K562 (cell line): Measurements from ENCODE around the gene LYPD5. TPM values are rescaled to one million over a fixed set of nuclear protein-coding genes. Genes with fewer than 3 reads are reported as not detected.

Experiments
- ATAC-seq: fragments of 200-7000 bp; cut with Tn5 transposase; 3 replicates; pipeline ENCODE4 v1.9.1; 2020; ENCODE audit warnings: moderate library complexity
- BruUV-seq: library from RNA; stranded (reverse); fragments of 400-500 nt; replicated peaks from 2 replicates; lab custom pipeline; 2021; lab: Mats Ljungman, UMichigan
- CTCF ChIA-PET: fragments of 300-600 bp; formaldehyde crosslinking; extraction: SDS; loops from one replicate; lab custom pipeline; 2021; ENCODE audit warnings: low intra/inter-chr PET ratio; lab: Yijun Ruan, JAX
- POLR2A ChIA-PET: fragments of 300-600, 350-650 bp; sonication (Branson Sonifier 250); formaldehyde crosslinking; extraction: SDS; loops from one replicate; lab custom pipeline; 2021; ENCODE audit warnings: antibody characterized with exemption, inconsistent platforms; lab: Yijun Ruan, JAX
- DNase-seq, 4 experiments: peaks; one replicate each; pipeline versions ENCODE4 v3.0.0 to v3.0.0-alpha.2; 2011 to 2018; ENCODE audit warnings: low spot score in 3 of 4, mixed read lengths in 3 of 4; ENCODE audit errors: extremely low read depth in 1 of 4
- FAIRE-seq: peaks from 2 replicates; lab custom pipeline; 2011; peaks lifted over from hg19 to GRCh38; lab: Jason Lieb, UNC
- H2AFZ ChIP-seq: 2 replicates; pipeline ENCODE4 v1.6.0; 2011; ENCODE audit warnings: low read depth, low read length, control low read depth, inconsistent platforms
- H3K27ac ChIP-seq: fragments of 200-600 bp; 3 replicates; pipeline ENCODE4 v1.8.0; 2011; ENCODE audit warnings: low read depth, mild to moderate bottlenecking, control low read depth, inconsistent platforms, low read length, moderate library complexity, mixed read lengths; ENCODE audit errors: extremely low read depth
- H3K27me3 ChIP-seq, 2 experiments: fragments of 300-600 bp in 1 of 2; 2 replicates in 1 of 2; 3 replicates in 1 of 2; pipeline versions ENCODE4 v1.6.0 to v1.8.0; 2011; ENCODE audit warnings: inconsistent platforms in 2 of 2, low read length in 2 of 2, mild to moderate bottlenecking in 1 of 2, mixed read lengths in 1 of 2, moderate library complexity in 1 of 2; ENCODE audit not compliant: control insufficient read depth in 2 of 2, insufficient read depth in 2 of 2
- H3K36me3 ChIP-seq: fragments of 300-600 bp; 3 replicates; pipeline ENCODE4 v1.8.0; 2011; ENCODE audit warnings: mild to moderate bottlenecking, low read length, inconsistent platforms; ENCODE audit not compliant: control insufficient read depth, insufficient read depth
- H3K4me1 ChIP-seq, 2 experiments: fragments of 200-600 bp in 1 of 2; replicated peaks in 1 of 2; 2 replicates in 1 of 2; 3 replicates in 1 of 2; pipeline versions ENCODE4 v1.5.1 to v1.8.0; 2011; ENCODE audit warnings: inconsistent platforms in 2 of 2, low read length in 2 of 2, mild to moderate bottlenecking in 1 of 2, mixed read lengths in 1 of 2, moderate library complexity in 1 of 2; ENCODE audit not compliant: control insufficient read depth in 2 of 2, insufficient read depth in 2 of 2
- H3K4me2 ChIP-seq: 2 replicates; pipeline ENCODE4 v1.6.1; 2011; ENCODE audit warnings: low read length, control low read depth, inconsistent platforms, mixed read lengths; ENCODE audit not compliant: insufficient read depth
- H3K4me3 ChIP-seq: fragments of 200-600 bp; sonication (generic), shearing (Covaris generic); 2 replicates; pipeline ENCODE4 v1.5.1; 2016; ENCODE audit warnings: control low read depth, inconsistent platforms
- H3K79me2 ChIP-seq: fragments of 200-600 bp; 3 replicates; pipeline ENCODE4 v1.8.0; 2011; ENCODE audit warnings: low read length, inconsistent platforms; ENCODE audit not compliant: control insufficient read depth, insufficient read depth
- H3K9ac ChIP-seq, 2 experiments: 2 replicates each; pipeline versions ENCODE4 v1.6.0 to v1.6.1; 2011; ENCODE audit warnings: low read depth in 2 of 2, low read length in 2 of 2, control low read depth in 1 of 2, inconsistent platforms in 1 of 2, mild to moderate bottlenecking in 1 of 2, mixed read lengths in 1 of 2; ENCODE audit not compliant: insufficient read depth in 1 of 2
- H3K9me1 ChIP-seq: one replicate; pipeline ENCODE4 v1.6.0; 2011; ENCODE audit warnings: inconsistent platforms, mild to moderate bottlenecking, low read length, moderate library complexity; ENCODE audit not compliant: control insufficient read depth, insufficient read depth
- H3K9me3 ChIP-seq: replicated peaks from 2 replicates; pipeline ENCODE4 v1.5.1; 2011; ENCODE audit warnings: low read depth, low read length, inconsistent platforms; ENCODE audit not compliant: control insufficient read depth, insufficient read depth
- H4K20me1 ChIP-seq: replicated peaks from 2 replicates; pipeline ENCODE4 v1.6.1; 2011; ENCODE audit warnings: low read length, inconsistent platforms, mixed read lengths; ENCODE audit not compliant: control insufficient read depth, insufficient read depth
- C11orf30 ChIP-seq: fragments of 450-650 bp; IDR thresholded peaks from 2 replicates; pipeline ENCODE4 v1.6.1; 2016; ENCODE audit warnings: low read depth, mild to moderate bottlenecking
- GATAD2A ChIP-seq: fragments of 450-650 bp; IDR thresholded peaks from 2 replicates; pipeline ENCODE4 v1.6.1; 2017
- KDM4B ChIP-seq, 2 experiments: fragments of 450-650 bp in 1 of 2; sonication (generic) in 1 of 2; IDR thresholded peaks; 2 replicates each; pipeline ENCODE4 v1.6.1; 2016 to 2017; ENCODE audit warnings: borderline replicate concordance in 2 of 2, antibody characterized with exemption in 1 of 2, low read depth in 1 of 2, mild to moderate bottlenecking in 1 of 2
- KLF1 ChIP-seq: fragments of 450-650 bp; IDR thresholded peaks from 2 replicates; pipeline ENCODE4 v1.6.1; 2016; ENCODE audit warnings: missing genetic modification characterization, missing compliant biosample characterization
- MAZ ChIP-seq, 2 experiments: fragments of 450-650 bp in 1 of 2; sonication (generic) in 1 of 2; formaldehyde crosslinking; IDR thresholded peaks in 1 of 2; conservative IDR thresholded peaks in 1 of 2; 2 replicates each; pipeline versions ENCODE4 v1.4.0 to v1.5.0; 2020; ENCODE audit warnings: mild to moderate bottlenecking in 1 of 2, missing genetic modification reagents in 1 of 2
- MIER1 ChIP-seq: fragments of 450-650 bp; IDR thresholded peaks from 2 replicates; pipeline ENCODE4 v1.6.1; 2016; ENCODE audit warnings: antibody characterized with exemption, mild to moderate bottlenecking, low read depth
- NONO ChIP-seq, 2 experiments: fragments of 200-400 bp in 1 of 2; fragments of 450-650 bp in 1 of 2; formaldehyde crosslinking in 1 of 2; IDR thresholded peaks; 2 replicates each; pipeline ENCODE4 v1.6.1; 2017; ENCODE audit warnings: low read depth in 2 of 2, mild to moderate bottlenecking in 2 of 2, moderate library complexity in 2 of 2, low read length in 1 of 2
- POLR3A ChIP-seq: IDR thresholded peaks from 2 replicates; pipeline ENCODE4 v1.6.1; 2011; ENCODE audit warnings: borderline replicate concordance, mild to moderate bottlenecking, moderate library complexity; ENCODE audit not compliant: insufficient read length, insufficient read depth; ENCODE audit errors: extremely low read depth
- TEAD4 ChIP-seq, 2 experiments: sonication (generic) in 1 of 2; formaldehyde crosslinking in 1 of 2; IDR thresholded peaks; 2 replicates each; pipeline versions ENCODE4 v1.6.1 to v1.8.0; 2012 to 2022; ENCODE audit warnings: borderline replicate concordance in 1 of 2, inconsistent platforms in 1 of 2, low read length in 1 of 2, mild to moderate bottlenecking in 1 of 2, missing genetic modification reagents in 1 of 2
- ZBTB17 ChIP-seq: fragments of 450-650 bp; formaldehyde crosslinking; IDR thresholded peaks from 2 replicates; pipeline ENCODE4 v1.4.0; 2020; ENCODE audit warnings: mild to moderate bottlenecking
- ZBTB7A ChIP-seq: IDR thresholded peaks from 2 replicates; pipeline ENCODE4 v1.6.1; 2011; ENCODE audit warnings: low read depth, mild to moderate bottlenecking, low read length, moderate library complexity, borderline replicate concordance; ENCODE audit not compliant: control insufficient read depth
- ZNF121 ChIP-seq: sonication (generic); formaldehyde crosslinking; conservative IDR thresholded peaks from 2 replicates; pipeline ENCODE4 v1.8.0; 2022; ENCODE audit warnings: missing genetic modification reagents
- ZNF589 ChIP-seq: fragments of 200-800 bp; sonication (Bioruptor generic); IDR thresholded peaks from 2 replicates; pipeline ENCODE4 v1.6.1; 2016; ENCODE audit warnings: low read depth, missing genetic modification characterization, missing compliant biosample characterization
- WGBS: fragments of 100-300 bp; shearing (Covaris generic); methylation state at CpG from one replicate; pipeline ENCODE4 v1.1.6; 2016; ENCODE audit warnings: low coverage, mixed read lengths; ENCODE audit not compliant: insufficient coverage; ENCODE audit errors: missing lambda C conversion rate; 5-methylcytosine and 5-hydroxymethylcytosine counted together
- in situ Hi-C: fragments of 300-500 bp; cut with MboI; formaldehyde crosslinking; loops from 4 replicates; pipeline ENCODE4 v1.15.0; 2018; ENCODE audit warnings: inconsistent platforms, mixed read lengths
- intact Hi-C: fragments of 100-400 bp; cut with micrococcal nuclease; formaldehyde crosslinking; loops from 2 replicates; pipeline ENCODE4 v1.14.2; 2022
- polyA plus RNA-seq, 8 experiments: library from polyadenylated mRNA; depleted of rRNA in 4 of 8; stranded (reverse) in 5 of 8; unstranded in 3 of 8; fragments of >200 nt; fragmentation: Nextera tagmentation in 2 of 8; fragmentation: Illumina TruSeq in 1 of 8; extraction: Ambion mirVana in 2 of 8; extraction: Trizol in 1 of 8; gene quantifications; 2 replicates each; pipeline versions ENCODE4 v1.2.1 to v1.2.3, GENCODE V29; 2011 to 2014; ENCODE audit warnings: inconsistent platforms in 1 of 8, missing spikeins in 1 of 8
- total RNA-seq, 7 experiments: library from RNA; depleted of rRNA in 6 of 7; stranded (reverse); fragments of >200 nt in 6 of 7; fragmentation: Illumina TruSeq in 2 of 7; extraction: Trizol in 2 of 7; gene quantifications; 2 replicates each; pipeline versions ENCODE4 v1.2.1 to v1.2.3, GENCODE V29; 2011 to 2021; ENCODE audit warnings: low replicate concordance in 1 of 7
- TF ChIP-seq, protein P1 (sequence below), 2 experiments: fragments of 450-650 bp in 1 of 2; sonication (generic) in 1 of 2; formaldehyde crosslinking in 1 of 2; IDR thresholded peaks in 1 of 2; conservative IDR thresholded peaks in 1 of 2; 2 replicates each; pipeline versions ENCODE4 v1.6.1 to v1.8.1; 2016 to 2023; ENCODE audit warnings: mild to moderate bottlenecking in 2 of 2, moderate library complexity in 2 of 2, inconsistent platforms in 1 of 2, missing genetic modification reagents in 1 of 2
- TF ChIP-seq, protein P2 (sequence below): sonication (generic); formaldehyde crosslinking; IDR thresholded peaks from 2 replicates; pipeline ENCODE4 v1.5.0; 2020; ENCODE audit warnings: missing genetic modification reagents
- TF ChIP-seq, protein P3 (sequence below): fragments of 450-650 bp; IDR thresholded peaks from 2 replicates; pipeline ENCODE4 v1.6.1; 2016; ENCODE audit warnings: borderline replicate concordance

Gene LYPD5
- total and polyA plus RNA-seq, 9 of the 15 experiments (the other 6 are each of a cell fraction or from before 2014, with no cell fraction given), result 0.03 to 0.22 (median 0.10) TPM; not detected in 3

GRCh38 chr19:43777163-43777695, 25.0 kb downstream of the LYPD5 start:
- in situ Hi-C loops (no loop called here), intact Hi-C loops (no loop called here)
- Histone ChIP-seq H3K79me2 (peaks cover 87% of the 10 kb centered on the region), H3K4me2 (peak overlapping the region; percentile 67), H3K36me3 (peaks cover 11% of the 10 kb centered on the region), H4K20me1 (no peaks in the 10 kb centered on the region), H3K27me3 (no peaks in the 10 kb centered on the region), H3K9me3 (no peaks in the 10 kb centered on the region), H3K27ac (peak overlapping the region; percentile 95), H3K4me1 (peaks cover 83 to 92% of the 10 kb centered on the region in 2 experiments), H2AFZ (0 out of 2 replicates have a peak overlapping the region, but pooled peaks have one; percentile 56), H3K9me1 (no peaks in the 10 kb centered on the region), H3K4me3 (peak overlapping the region; percentile 8; the same call in 1 of the 2 replicates), H3K9ac (peak overlapping the region; percentile 75 to 89)
- WGBS, result 0% methylated on average over 4 of the region's 4 CpGs
- ChIA-PET CTCF (interaction anchor here (0.7 kb wide), 1 partner anchor 32 kb away, joined by 5 read pairs; no protein-coding TSS in a partner anchor), POLR2A (interaction anchor here (0.8 to 9.9 kb wide), 4 partner anchors 9 to 23 kb away, joined by 4 to 71 read pairs (median 18); partner anchors contain the start of gene SMG9)
- peak in 3 of 4 experiments; percentile 39 to 79 (median 78) for DNase-seq
- no peak for FAIRE-seq
- BruUV-seq, result no TSS peak
- peak; percentile 1; the same call in 1 of the 3 replicates for ATAC-seq
- TF ChIP-seq POLR3A (no peak), MAZ (CRISPR knock-in tag; conservative IDR thresholded peaks at IDR 0.05 in 1 of 2, IDR thresholded peaks at IDR 0.05 in 1 of 2) (peak in 1 of 2 experiments; percentile 46; a peak in 1 of 4 replicates), GATAD2A (no peak), MIER1 (peak; percentile 100), TEAD4 (IDR thresholded peaks at IDR 0.05; ENCODE audit: low read length) (peak; percentile 54; the same call in 1 of the 2 replicates), TEAD4 (CRISPR knock-in tag; IDR thresholded peaks at IDR 0.05; ENCODE audit: borderline replicate concordance) (no peak), ZBTB17 (CRISPR knock-in tag) (no peak), ZBTB7A (peak; percentile 97), KDM4B (IDR thresholded peaks at IDR 0.05; ENCODE audit: borderline replicate concordance in 2 of 2, low read depth in 1 of 2) (0 out of 4 replicates have a peak, but pooled peaks of 1 of the 2 experiments have one; percentile 67), NONO (IDR thresholded peaks at IDR 0.05; ENCODE audit: low read depth in 2 of 2, low read length in 1 of 2) (0 out of 4 replicates have a peak, but pooled peaks of 1 of the 2 experiments have one; percentile 5), C11orf30 (no peak), ZNF589 (CRISPR knock-in tag) (peak; percentile 42; the same call in 1 of the 2 replicates), KLF1 (0 out of 2 replicates have a peak, but pooled peaks have one; percentile 5), ZNF121 (peak; percentile 62)
- TF ChIP-seq, protein P1, sequence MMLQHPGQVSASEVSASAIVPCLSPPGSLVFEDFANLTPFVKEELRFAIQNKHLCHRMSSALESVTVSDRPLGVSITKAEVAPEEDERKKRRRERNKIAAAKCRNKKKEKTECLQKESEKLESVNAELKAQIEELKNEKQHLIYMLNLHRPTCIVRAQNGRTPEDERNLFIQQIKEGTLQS (IDR thresholded peaks at IDR 0.05), result peak; percentile 51; the same call in 1 of the 2 replicates
- TF ChIP-seq, protein P1 (CRISPR knock-in tag; conservative IDR thresholded peaks at IDR 0.05), result no peak
- TF ChIP-seq, protein P2, sequence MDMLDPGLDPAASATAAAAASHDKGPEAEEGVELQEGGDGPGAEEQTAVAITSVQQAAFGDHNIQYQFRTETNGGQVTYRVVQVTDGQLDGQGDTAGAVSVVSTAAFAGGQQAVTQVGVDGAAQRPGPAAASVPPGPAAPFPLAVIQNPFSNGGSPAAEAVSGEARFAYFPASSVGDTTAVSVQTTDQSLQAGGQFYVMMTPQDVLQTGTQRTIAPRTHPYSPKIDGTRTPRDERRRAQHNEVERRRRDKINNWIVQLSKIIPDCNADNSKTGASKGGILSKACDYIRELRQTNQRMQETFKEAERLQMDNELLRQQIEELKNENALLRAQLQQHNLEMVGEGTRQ, result no peak
- TF ChIP-seq, protein P3, sequence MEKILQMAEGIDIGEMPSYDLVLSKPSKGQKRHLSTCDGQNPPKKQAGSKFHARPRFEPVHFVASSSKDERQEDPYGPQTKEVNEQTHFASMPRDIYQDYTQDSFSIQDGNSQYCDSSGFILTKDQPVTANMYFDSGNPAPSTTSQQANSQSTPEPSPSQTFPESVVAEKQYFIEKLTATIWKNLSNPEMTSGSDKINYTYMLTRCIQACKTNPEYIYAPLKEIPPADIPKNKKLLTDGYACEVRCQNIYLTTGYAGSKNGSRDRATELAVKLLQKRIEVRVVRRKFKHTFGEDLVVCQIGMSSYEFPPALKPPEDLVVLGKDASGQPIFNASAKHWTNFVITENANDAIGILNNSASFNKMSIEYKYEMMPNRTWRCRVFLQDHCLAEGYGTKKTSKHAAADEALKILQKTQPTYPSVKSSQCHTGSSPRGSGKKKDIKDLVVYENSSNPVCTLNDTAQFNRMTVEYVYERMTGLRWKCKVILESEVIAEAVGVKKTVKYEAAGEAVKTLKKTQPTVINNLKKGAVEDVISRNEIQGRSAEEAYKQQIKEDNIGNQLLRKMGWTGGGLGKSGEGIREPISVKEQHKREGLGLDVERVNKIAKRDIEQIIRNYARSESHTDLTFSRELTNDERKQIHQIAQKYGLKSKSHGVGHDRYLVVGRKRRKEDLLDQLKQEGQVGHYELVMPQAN, result 0 out of 2 replicates have a peak, but pooled peaks have one; percentile 18
